ENCODE results near the gene TBC1D10B.

Gene TBC1D10B

DNA sequence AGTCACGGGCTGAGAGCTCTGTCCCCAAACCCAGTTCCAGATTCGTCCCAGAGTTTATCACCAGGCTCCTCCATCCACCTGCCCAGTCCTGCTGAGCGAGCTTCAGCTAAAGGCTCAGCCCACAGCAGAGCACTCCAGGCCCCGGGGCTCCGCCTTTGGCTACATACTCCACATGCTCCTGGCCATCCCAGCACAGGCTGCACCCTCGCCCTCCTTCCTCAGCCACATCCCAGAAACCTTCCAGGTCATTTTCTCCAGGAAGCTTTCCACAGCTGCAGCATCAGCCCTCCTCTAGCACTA lies 10.5 kb downstream of the TBC1D10B start:
- Histone ChIP-seq H3K36me3 (replicated peaks; ENCODE audit: low read depth, low read length) (peaks cover 27% of the 10 kb centered on the region), H3K79me2 (ENCODE audit: low read length) (peaks cover 28% of the 10 kb centered on the region), H3K4me1 (ENCODE audit: low read length) (peaks cover 8% of the 10 kb centered on the region; the same call in 1 of the 2 replicates), H2AFZ (ENCODE audit: low read depth, low read length) (no peak overlapping the region), H3K27me3 (ENCODE audit: low read depth, low read length) (no peaks in the 10 kb centered on the region), H3K9ac (ENCODE audit: low read length) (no peak overlapping the region), H3K4me3 (ENCODE audit: low read length) (no peak overlapping the region), H3K27ac (ENCODE audit: low read length) (no peak overlapping the region), H3K9me3 (ENCODE audit: insufficient read depth, low read length) (no peaks in the 10 kb centered on the region), H3K4me2 (ENCODE audit: low read length) (no peak overlapping the region), H4K20me1 (ENCODE audit: insufficient read depth, low read length) (no peaks in the 10 kb centered on the region)
- no peak for TF ChIP-seq EZH2phosphoT487 (IDR thresholded peaks at IDR 0.05; ENCODE audit: low read depth)
- TF ChIP-seq, protein P1, sequence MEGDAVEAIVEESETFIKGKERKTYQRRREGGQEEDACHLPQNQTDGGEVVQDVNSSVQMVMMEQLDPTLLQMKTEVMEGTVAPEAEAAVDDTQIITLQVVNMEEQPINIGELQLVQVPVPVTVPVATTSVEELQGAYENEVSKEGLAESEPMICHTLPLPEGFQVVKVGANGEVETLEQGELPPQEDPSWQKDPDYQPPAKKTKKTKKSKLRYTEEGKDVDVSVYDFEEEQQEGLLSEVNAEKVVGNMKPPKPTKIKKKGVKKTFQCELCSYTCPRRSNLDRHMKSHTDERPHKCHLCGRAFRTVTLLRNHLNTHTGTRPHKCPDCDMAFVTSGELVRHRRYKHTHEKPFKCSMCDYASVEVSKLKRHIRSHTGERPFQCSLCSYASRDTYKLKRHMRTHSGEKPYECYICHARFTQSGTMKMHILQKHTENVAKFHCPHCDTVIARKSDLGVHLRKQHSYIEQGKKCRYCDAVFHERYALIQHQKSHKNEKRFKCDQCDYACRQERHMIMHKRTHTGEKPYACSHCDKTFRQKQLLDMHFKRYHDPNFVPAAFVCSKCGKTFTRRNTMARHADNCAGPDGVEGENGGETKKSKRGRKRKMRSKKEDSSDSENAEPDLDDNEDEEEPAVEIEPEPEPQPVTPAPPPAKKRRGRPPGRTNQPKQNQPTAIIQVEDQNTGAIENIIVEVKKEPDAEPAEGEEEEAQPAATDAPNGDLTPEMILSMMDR (IDR thresholded peaks at IDR 0.05; ENCODE audit: low read depth, low read length): no peak

- H3K36me3 ChIP-seq (replicated peaks; ENCODE audit: low read depth, low read length): peaks cover 22% of the 10 kb centered on the region
- no peak for TF ChIP-seq EZH2phosphoT487 (IDR thresholded peaks at IDR 0.05; ENCODE audit: low read depth)
- TF ChIP-seq, protein P1 (IDR thresholded peaks at IDR 0.05; ENCODE audit: low read depth, low read length): no peak
- no peak overlapping the region for H3K4me2 ChIP-seq (ENCODE audit: low read length)
- no peaks in the 10 kb centered on the region for H3K27me3 ChIP-seq (ENCODE audit: low read depth, low read length)
- no peak overlapping the region for H3K27ac ChIP-seq (ENCODE audit: low read length)
- no peaks in the 10 kb centered on the region for H3K9me3 ChIP-seq (ENCODE audit: insufficient read depth, low read length)
- H3K9ac ChIP-seq (ENCODE audit: low read length): no peak overlapping the region
- no peaks in the 10 kb centered on the region for H4K20me1 ChIP-seq (ENCODE audit: insufficient read depth, low read length)
- peaks cover 29% of the 10 kb centered on the region for H3K79me2 ChIP-seq (ENCODE audit: low read length)
- H3K4me3 ChIP-seq (ENCODE audit: low read length): no peak overlapping the region
- H3K4me1 ChIP-seq (ENCODE audit: low read length): peaks cover 9% of the 10 kb centered on the region
- no peak overlapping the region for H2AFZ ChIP-seq (ENCODE audit: low read depth, low read length)
These were observed 11.1 kb downstream of the TBC1D10B start for GRCh38 chr16:30358990-30359870.

GRCh38 chr16:30358577-30358936 lies 11.7 kb downstream of the TBC1D10B start:
- Histone ChIP-seq H2AFZ (ENCODE audit: low read depth, low read length) (no peak overlapping the region), H3K27me3 (ENCODE audit: low read depth, low read length) (no peaks in the 10 kb centered on the region), H3K79me2 (ENCODE audit: low read length) (peaks cover 36% of the 10 kb centered on the region), H4K20me1 (ENCODE audit: insufficient read depth, low read length) (no peaks in the 10 kb centered on the region), H3K27ac (ENCODE audit: low read length) (no peak overlapping the region), H3K9me3 (ENCODE audit: insufficient read depth, low read length) (no peaks in the 10 kb centered on the region), H3K4me1 (ENCODE audit: low read length) (peaks cover 13% of the 10 kb centered on the region), H3K36me3 (replicated peaks; ENCODE audit: low read depth, low read length) (peaks cover 21% of the 10 kb centered on the region), H3K4me2 (ENCODE audit: low read length) (no peak overlapping the region), H3K4me3 (ENCODE audit: low read length) (no peak overlapping the region), H3K9ac (ENCODE audit: low read length) (no peak overlapping the region)
- TF ChIP-seq, protein P1 (IDR thresholded peaks at IDR 0.05; ENCODE audit: low read depth, low read length): no peak
- no peak for TF ChIP-seq EZH2phosphoT487 (IDR thresholded peaks at IDR 0.05; ENCODE audit: low read depth)

GRCh38 chr16:30357715-30358576 lies 12.3 kb downstream of the TBC1D10B start:
- peaks cover 13% of the 10 kb centered on the region for H3K4me1 ChIP-seq (ENCODE audit: low read length)
- H2AFZ ChIP-seq (ENCODE audit: low read depth, low read length): no peak overlapping the region
- H3K4me2 ChIP-seq (ENCODE audit: low read length): no peak overlapping the region
- H3K36me3 ChIP-seq (replicated peaks; ENCODE audit: low read depth, low read length): peaks cover 17% of the 10 kb centered on the region
- no peaks in the 10 kb centered on the region for H3K27me3 ChIP-seq (ENCODE audit: low read depth, low read length)
- no peak for TF ChIP-seq EZH2phosphoT487 (IDR thresholded peaks at IDR 0.05; ENCODE audit: low read depth)
- TF ChIP-seq, protein P1 (IDR thresholded peaks at IDR 0.05; ENCODE audit: low read depth, low read length): no peak
- H4K20me1 ChIP-seq (ENCODE audit: insufficient read depth, low read length): no peaks in the 10 kb centered on the region
- H3K9me3 ChIP-seq (ENCODE audit: insufficient read depth, low read length): no peaks in the 10 kb centered on the region
- H3K9ac ChIP-seq (ENCODE audit: low read length): no peak overlapping the region
- peaks cover 33% of the 10 kb centered on the region for H3K79me2 ChIP-seq (ENCODE audit: low read length)
- no peak overlapping the region for H3K27ac ChIP-seq (ENCODE audit: low read length)
- no peak overlapping the region for H3K4me3 ChIP-seq (ENCODE audit: low read length)

Measured in OCI-LY3 (cell line).